ENCODE measurements around the gene VCAM1.

DNA sequence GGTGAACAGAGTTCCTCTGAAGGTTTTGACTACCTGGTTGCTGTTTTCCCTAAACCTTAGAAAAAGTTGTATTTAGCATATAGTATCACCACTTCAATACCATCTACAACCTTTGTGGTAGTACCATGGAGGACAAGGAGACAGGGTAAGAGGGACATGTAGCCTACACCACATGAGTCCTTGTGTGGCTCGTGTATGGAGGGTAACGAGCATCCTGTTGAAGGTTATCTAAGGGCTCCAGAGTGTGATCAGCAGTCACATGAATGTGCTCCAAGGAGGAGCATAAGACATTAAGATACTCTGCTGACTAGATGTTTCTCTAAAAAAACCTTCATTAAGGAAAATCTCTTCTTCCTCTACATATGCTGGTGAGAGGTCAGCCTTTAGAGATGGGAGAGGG, 67.3 kb downstream of the VCAM1 start:
- TF ChIP-seq, protein P1, sequence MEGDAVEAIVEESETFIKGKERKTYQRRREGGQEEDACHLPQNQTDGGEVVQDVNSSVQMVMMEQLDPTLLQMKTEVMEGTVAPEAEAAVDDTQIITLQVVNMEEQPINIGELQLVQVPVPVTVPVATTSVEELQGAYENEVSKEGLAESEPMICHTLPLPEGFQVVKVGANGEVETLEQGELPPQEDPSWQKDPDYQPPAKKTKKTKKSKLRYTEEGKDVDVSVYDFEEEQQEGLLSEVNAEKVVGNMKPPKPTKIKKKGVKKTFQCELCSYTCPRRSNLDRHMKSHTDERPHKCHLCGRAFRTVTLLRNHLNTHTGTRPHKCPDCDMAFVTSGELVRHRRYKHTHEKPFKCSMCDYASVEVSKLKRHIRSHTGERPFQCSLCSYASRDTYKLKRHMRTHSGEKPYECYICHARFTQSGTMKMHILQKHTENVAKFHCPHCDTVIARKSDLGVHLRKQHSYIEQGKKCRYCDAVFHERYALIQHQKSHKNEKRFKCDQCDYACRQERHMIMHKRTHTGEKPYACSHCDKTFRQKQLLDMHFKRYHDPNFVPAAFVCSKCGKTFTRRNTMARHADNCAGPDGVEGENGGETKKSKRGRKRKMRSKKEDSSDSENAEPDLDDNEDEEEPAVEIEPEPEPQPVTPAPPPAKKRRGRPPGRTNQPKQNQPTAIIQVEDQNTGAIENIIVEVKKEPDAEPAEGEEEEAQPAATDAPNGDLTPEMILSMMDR (IDR thresholded peaks at IDR 0.05) = no peak
- TF ChIP-seq POLR2A (IDR thresholded peaks at IDR 0.05) = no peak

Data from stomach (tissue), 4 donors.